H1 (cell line): ENCODE results near the gene GPR15LG. TPM values are rescaled to one million over a fixed set of nuclear protein-coding genes. Genes with fewer than 3 reads are reported as not detected.

Experiments used
- CTCF ChIA-PET: fragments of 300-600 bp; sonication (Branson Sonifier 250); formaldehyde crosslinking; loops from one replicate; lab custom pipeline; 2021; ENCODE audit not compliant: partially characterized antibody; lab: Charles Lee
- POLR2A ChIA-PET: fragments of 300-600 bp; sonication (Branson Sonifier 250); formaldehyde crosslinking; loops from one replicate; lab custom pipeline; 2021; ENCODE audit warnings: inconsistent platforms; ENCODE audit not compliant: partially characterized antibody; lab: Charles Lee
- DNase-seq, 2 experiments: peaks; one replicate each; pipeline versions ENCODE4 v3.0.0 to v3.0.0-alpha.2; 2010 to 2022; ENCODE audit warnings: low spot score in 2 of 2, low read depth in 1 of 2, mixed read lengths in 1 of 2
- FAIRE-seq: peaks from 2 replicates; lab custom pipeline; 2011; peaks lifted over from hg19 to GRCh38; lab: Jason Lieb, UNC
- H2AFZ ChIP-seq: 2 replicates; pipeline ENCODE4 v1.8.1; 2012; ENCODE audit warnings: low read length, inconsistent platforms
- H2AK5ac ChIP-seq: 2 replicates; pipeline ENCODE4 v1.6.1; 2013; ENCODE audit warnings: low read depth, low read length
- H2BK120ac ChIP-seq: replicated peaks from 2 replicates; pipeline ENCODE3; 2013; ENCODE audit warnings: low read depth, low read length, inconsistent platforms
- H2BK12ac ChIP-seq: 2 replicates; pipeline ENCODE4 v1.6.1; 2013; ENCODE audit warnings: low read depth, low read length
- H2BK15ac ChIP-seq: 2 replicates; pipeline ENCODE4 v1.6.1; 2013; ENCODE audit warnings: low read length
- H2BK20ac ChIP-seq: 2 replicates; pipeline ENCODE4 v1.6.1; 2013; ENCODE audit warnings: low read length
- H2BK5ac ChIP-seq: 2 replicates; pipeline ENCODE4 v1.6.1; 2013; ENCODE audit warnings: low read depth, low read length
- H3K14ac ChIP-seq: 2 replicates; pipeline ENCODE4 v1.6.1; 2013; ENCODE audit warnings: inconsistent platforms; ENCODE audit not compliant: insufficient read length
- H3K18ac ChIP-seq: 2 replicates; pipeline ENCODE4 v1.6.1; 2013; ENCODE audit warnings: low read length; ENCODE audit errors: extremely low read depth
- H3K23ac ChIP-seq: 2 replicates; pipeline ENCODE4 v1.6.1; 2013; ENCODE audit warnings: inconsistent platforms; ENCODE audit not compliant: insufficient read length
- H3K23me2 ChIP-seq: 2 replicates; pipeline ENCODE4 v1.6.1; 2013; ENCODE audit warnings: low read depth, low read length
- H3K27ac ChIP-seq: 2 replicates; pipeline ENCODE4 v1.6.1; 2011; ENCODE audit warnings: low read depth, low read length, inconsistent platforms
- H3K27me3 ChIP-seq, 4 experiments: replicated peaks in 1 of 4; 1 replicate in 1 of 4; 2 replicates in 3 of 4; pipeline versions ENCODE4 v1.6.1 to v1.8.1; 2011 to 2013; ENCODE audit warnings: low read length in 3 of 4, mild to moderate bottlenecking in 3 of 4, inconsistent platforms in 2 of 4, mixed read lengths in 2 of 4, moderate library complexity in 1 of 4; ENCODE audit not compliant: control insufficient read depth in 3 of 4, insufficient read depth in 3 of 4; ENCODE audit errors: extremely low read depth in 1 of 4
- H3K36me3 ChIP-seq, 4 experiments: 2 replicates each; pipeline versions ENCODE4 v1.6.1 to v1.8.1; 2011 to 2013; ENCODE audit warnings: mild to moderate bottlenecking in 4 of 4, low read length in 3 of 4, moderate library complexity in 2 of 4, control low read depth in 1 of 4, inconsistent platforms in 1 of 4; ENCODE audit not compliant: insufficient read depth in 4 of 4, control insufficient read depth in 2 of 4
- H3K4ac ChIP-seq: replicated peaks from 2 replicates; pipeline ENCODE3; 2013; ENCODE audit warnings: low read length, low read depth, mixed read lengths, inconsistent platforms; ENCODE audit not compliant: insufficient read length
- H3K4me1 ChIP-seq, 4 experiments: replicated peaks in 1 of 4; 1 replicate in 1 of 4; 2 replicates in 3 of 4; pipeline versions ENCODE4 v1.6.1 to v1.8.1; 2011 to 2013; ENCODE audit warnings: low read length in 3 of 4, inconsistent platforms in 2 of 4, mixed read lengths in 1 of 4; ENCODE audit not compliant: insufficient read depth in 4 of 4, control insufficient read depth in 3 of 4
- H3K4me2 ChIP-seq, 2 experiments: 2 replicates each; pipeline versions ENCODE4 v1.6.1 to v1.8.1; 2011 to 2013; ENCODE audit warnings: low read depth in 2 of 2, low read length in 2 of 2, control low read depth in 1 of 2, inconsistent platforms in 1 of 2, mild to moderate bottlenecking in 1 of 2; ENCODE audit not compliant: insufficient read depth in 1 of 2
- H3K4me3 ChIP-seq, 4 experiments: fragments of 200-600, 300-600 bp in 1 of 4; sonication (generic), shearing (Covaris generic), sonication (Bioruptor Twin) in 1 of 4; 2 replicates each; pipeline versions ENCODE4 v1.5.1 to v1.8.1; 2011 to 2016; ENCODE audit warnings: low read length in 4 of 4, low read depth in 3 of 4, control low read depth in 2 of 4, inconsistent platforms in 2 of 4, mild to moderate bottlenecking in 2 of 4, mixed read lengths in 1 of 4, moderate library complexity in 1 of 4; ENCODE audit not compliant: insufficient read depth in 2 of 4; ENCODE audit errors: extremely low read depth in 1 of 4
- H3K56ac ChIP-seq: replicated peaks from 2 replicates; pipeline ENCODE3; 2013; ENCODE audit warnings: low read depth, mild to moderate bottlenecking, mixed read lengths, low read length, inconsistent platforms; ENCODE audit not compliant: insufficient read length
- H3K79me1 ChIP-seq: 2 replicates; pipeline ENCODE4 v1.6.1; 2013; ENCODE audit warnings: low read depth, low read length, control low read depth
- H3K79me2 ChIP-seq, 2 experiments: 2 replicates each; pipeline versions ENCODE4 v1.6.1 to v1.8.1; 2012 to 2013; ENCODE audit warnings: low read length in 2 of 2, mild to moderate bottlenecking in 2 of 2, inconsistent platforms in 1 of 2; ENCODE audit not compliant: insufficient read depth in 2 of 2, control insufficient read depth in 1 of 2
- H3K9ac ChIP-seq, 4 experiments: replicated peaks in 1 of 4; 1 replicate in 1 of 4; 2 replicates in 3 of 4; pipeline versions ENCODE4 v1.6.1 to v1.8.1; 2011 to 2013; ENCODE audit warnings: low read depth in 3 of 4, low read length in 3 of 4, control low read depth in 2 of 4, mild to moderate bottlenecking in 2 of 4, moderate library complexity in 2 of 4, inconsistent platforms in 1 of 4; ENCODE audit errors: extremely low read depth in 1 of 4
- H3K9me3 ChIP-seq, 2 experiments: 2 replicates each; pipeline versions ENCODE4 v1.6.1 to v1.8.1; 2012 to 2013; ENCODE audit warnings: mild to moderate bottlenecking in 2 of 2, moderate library complexity in 2 of 2, control low read depth in 1 of 2, inconsistent platforms in 1 of 2, low read depth in 1 of 2, low read length in 1 of 2, mixed read lengths in 1 of 2; ENCODE audit not compliant: insufficient read depth in 2 of 2
- H4K20me1 ChIP-seq, 2 experiments: replicated peaks in 1 of 2; 2 replicates each; pipeline versions ENCODE3 to v1.8.1; 2011 to 2013; ENCODE audit warnings: inconsistent platforms in 2 of 2, low read length in 2 of 2, mild to moderate bottlenecking in 1 of 2; ENCODE audit not compliant: insufficient read depth in 2 of 2, control insufficient read depth in 1 of 2
- H4K5ac ChIP-seq: 2 replicates; pipeline ENCODE4 v1.6.1; 2013; ENCODE audit warnings: low read length, low read depth, mixed read lengths, inconsistent platforms; ENCODE audit not compliant: insufficient read length
- H4K8ac ChIP-seq: 2 replicates; pipeline ENCODE4 v1.8.0; 2013; ENCODE audit warnings: mild to moderate bottlenecking, moderate library complexity, low read length, inconsistent platforms; ENCODE audit not compliant: insufficient read depth; ENCODE audit errors: extremely low read depth
- H4K91ac ChIP-seq: replicated peaks from 2 replicates; pipeline ENCODE3; 2013; ENCODE audit warnings: low read length, mixed read lengths, inconsistent platforms; ENCODE audit not compliant: insufficient read length
- CREB1 ChIP-seq: IDR thresholded peaks from 2 replicates; pipeline ENCODE4 v1.6.1; 2012; ENCODE audit warnings: inconsistent platforms
- SIRT6 ChIP-seq: IDR thresholded peaks from one replicate; pipeline ENCODE4 v1.7.1; 2012; ENCODE audit warnings: low read length, inconsistent platforms
- WGBS, 2 experiments: shearing (Covaris generic) in 1 of 2; methylation state at CpG; one replicate each; pipeline versions ENCODE4 v1.1.6 to v1.1.7; 2013 to 2015; ENCODE audit warnings: low lambda C conversion rate in 2 of 2, mixed read lengths in 2 of 2, inconsistent platforms in 1 of 2, low coverage in 1 of 2, missing lambda C conversion rate in 1 of 2; ENCODE audit not compliant: insufficient replicate concordance in 2 of 2, insufficient coverage in 1 of 2, insufficient read length in 1 of 2; ENCODE audit errors: extremely low coverage in 1 of 2, missing lambda C conversion rate in 1 of 2; 5-methylcytosine and 5-hydroxymethylcytosine counted together
- polyA plus RNA-seq, 7 experiments: library from polyadenylated mRNA; depleted of rRNA in 3 of 7; stranded (reverse) in 5 of 7; unstranded in 2 of 7; fragments of >200 nt in 5 of 7; fragments of 200-250 nt in 2 of 7; gene quantifications; 1 replicate in 5 of 7; 2 replicates in 1 of 7; 4 replicates in 1 of 7; pipeline versions ENCODE4 v1.2.1 to v1.2.3, GENCODE V29; 2011 to 2013; ENCODE audit warnings: missing spikeins in 2 of 7, mixed read lengths in 2 of 7
- total RNA-seq: library from RNA; stranded (reverse); fragmentation: NEBNext Ultra II Directional; extraction: Animal tissue kit (Norgen Biotek cat#: 25700); gene quantifications from 2 replicates; pipeline ENCODE4 v1.2.1, GENCODE V29; 2021

GPR15LG gene
- total and polyA plus RNA-seq, 2 of the 8 experiments (the other 6 are each of a cell fraction or from before 2014, with no cell fraction given) = not detected

DNA sequence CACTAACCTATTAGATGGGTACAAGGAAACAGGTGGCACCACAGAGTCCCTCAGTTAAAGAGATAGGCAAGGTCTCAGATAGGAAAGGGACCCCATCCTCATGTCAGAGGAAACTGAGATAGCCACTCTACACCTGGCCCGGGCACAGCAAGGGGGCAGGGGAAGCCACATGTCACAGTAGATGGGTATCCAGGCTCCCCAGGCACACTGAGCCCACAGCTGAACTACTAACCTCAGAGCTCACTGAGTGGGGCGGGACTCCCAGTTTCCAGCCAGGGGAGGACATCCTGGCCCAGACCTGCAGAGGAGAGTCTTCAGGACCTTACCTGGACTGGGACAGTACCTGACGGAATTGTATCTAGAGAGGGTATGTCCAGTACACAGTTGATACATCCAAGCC, 17.0 kb downstream of the GPR15LG start:
- peaks cover 4% of the 10 kb centered on the region; the same call in 1 of the 2 replicates for H3K79me1 ChIP-seq
- H2BK20ac ChIP-seq = no peak overlapping the region
- FAIRE-seq = no peak
- H3K9me3 ChIP-seq = no peaks in the 10 kb centered on the region
- H2AK5ac ChIP-seq = no peak overlapping the region
- H3K23ac ChIP-seq = no peak overlapping the region
- WGBS, 2 experiments = 83% methylated on average over 3 of the region's 3 CpGs; no CpG with 5 or more reads in 1 of the 2 experiments
- no peak overlapping the region for H2BK120ac ChIP-seq
- H2BK12ac ChIP-seq = no peak overlapping the region
- no peaks in the 10 kb centered on the region; a peak in 1 of 8 replicates for H3K36me3 ChIP-seq
- H2BK15ac ChIP-seq = no peak overlapping the region
- no peak overlapping the region for H4K8ac ChIP-seq
- H3K27me3 ChIP-seq = peaks cover 0 to 25% (median 23%) of the 10 kb centered on the region in 4 experiments; a peak in 6 of 7 replicates
- no peak overlapping the region for H3K18ac ChIP-seq
- H4K20me1 ChIP-seq = peaks cover 0 to 8% of the 10 kb centered on the region in 2 experiments
- H3K9ac ChIP-seq = no peak overlapping the region
- no peak overlapping the region for H3K56ac ChIP-seq
- no peak overlapping the region for H3K14ac ChIP-seq
- POLR2A ChIA-PET = interaction anchor here (1.5 to 2.1 kb wide), 2 partner anchors 32 to 49 kb away, joined by 4 read pairs; no protein-coding TSS in a partner anchor
- TF ChIP-seq SIRT6 (no peak), CREB1 (no peak)
- H3K4me1 ChIP-seq = peaks cover 0 to 5% (median 2%) of the 10 kb centered on the region in 4 experiments; a peak in 4 of 7 replicates
- no peak overlapping the region for H3K4me3 ChIP-seq
- no peak for DNase-seq
- H3K79me2 ChIP-seq = no peaks in the 10 kb centered on the region
- H3K4ac ChIP-seq = no peak overlapping the region
- no peak overlapping the region for H2AFZ ChIP-seq
- CTCF ChIA-PET = interaction anchor here (1.0 to 8.6 kb wide), 6 partner anchors 13 to 51 kb away, joined by 3 to 64 read pairs (median 14); partner anchors contain the start of gene GHITM
- H3K4me2 ChIP-seq = no peak overlapping the region
- no peak overlapping the region for H3K27ac ChIP-seq
- H4K91ac ChIP-seq = no peak overlapping the region
- peaks cover 22% of the 10 kb centered on the region; the same call in 1 of the 2 replicates for H3K23me2 ChIP-seq
- no peak overlapping the region for H4K5ac ChIP-seq
- H2BK5ac ChIP-seq = no peak overlapping the region
